Right ventricle myocardium inferior (tissue), 1 donor: Measurements from ENCODE around the gene CENPA. TPM values are rescaled to one million over a fixed set of nuclear protein-coding genes. Genes with fewer than 3 reads are reported as not detected.
"Not testable (repeated sequence)": the region's sequence is repeated elsewhere in the genome, so short reads cannot be mapped to it uniquely, and the experiment has no call there.

Experiments
- ATAC-seq: fragments of 200-7000 bp; cut with Tn5 transposase; one replicate; pipeline ENCODE4 v1.9.1; 2020; ENCODE audit warnings: mild to moderate bottlenecking, moderate library complexity
- DNase-seq: peaks from one replicate; pipeline ENCODE4 v3.0.0; 2021; ENCODE audit errors: missing footprints
- intact Hi-C: fragments of 100-400 bp; cut with DNase I; formaldehyde crosslinking; loops from one replicate; pipeline ENCODE4 v1.11.0; 2022
- long read RNA-seq: library from polyadenylated mRNA; unstranded; transcript quantifications from one replicate; pipeline ENCODE4 v2.0.0, GENCODE V29; 2021
- total RNA-seq: library from RNA; stranded (reverse); fragmentation: NEBNext Ultra II Directional; extraction: Animal tissue kit (Norgen Biotek cat#: 25700); gene quantifications from one replicate; pipeline ENCODE4 v1.2.1, GENCODE V29; 2021
- donor health status: DM: no; HTN: yes; CAD: no; lungs with severe emphysema.

Gene CENPA
- total RNA-seq: 0.65 TPM
- long read RNA-seq, partial matches to known transcripts: 0 of 1 reads
- long read RNA-seq, other reads (novel, unspliced or antisense): 0 of 1 reads

DNA sequence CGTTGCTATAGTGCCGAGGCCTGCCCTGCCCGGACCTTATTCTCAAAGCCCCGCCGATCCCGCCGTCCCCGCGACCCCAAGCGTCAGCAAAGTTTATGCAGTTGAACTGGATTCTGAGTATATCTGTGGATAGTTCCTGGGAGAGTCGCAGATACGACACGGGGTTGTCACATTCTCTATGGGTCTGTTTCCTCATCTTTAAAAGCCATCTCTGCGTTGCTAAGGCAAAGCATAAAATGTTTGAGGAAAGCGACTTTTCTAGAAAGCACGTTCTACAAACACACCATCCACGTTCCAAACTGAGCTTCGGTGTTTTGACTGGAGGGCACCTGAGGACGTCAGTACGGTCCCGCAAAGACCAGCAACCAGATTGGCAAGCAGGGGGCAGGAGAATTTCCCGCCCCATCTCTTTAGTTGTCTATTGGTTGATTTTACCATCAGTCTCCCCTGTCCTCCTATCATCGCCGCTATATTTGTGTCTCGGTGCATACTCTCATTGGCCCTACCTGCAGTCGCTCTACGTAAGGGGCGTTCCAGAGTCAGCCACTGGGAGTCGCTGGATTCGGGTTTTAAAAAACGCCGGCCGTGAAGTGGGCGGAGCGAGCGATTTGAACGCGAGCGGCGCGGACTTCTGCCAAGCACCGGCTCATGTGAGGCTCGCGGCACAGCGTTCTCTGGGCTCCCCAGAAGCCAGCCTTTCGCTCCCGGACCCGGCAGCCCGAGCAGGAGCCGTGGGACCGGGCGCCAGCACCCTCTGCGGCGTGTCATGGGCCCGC is at the start of gene CENPA:
Gene CENPA (plus strand): TSS at position 626 of the 776 bp plus-strand sequence. CDS start 141 bp downstream, at position 767.
- DNase-seq (peak; percentile 98), ATAC-seq (peak; percentile 100)
- intact Hi-C loops: no loop called here

DNA sequence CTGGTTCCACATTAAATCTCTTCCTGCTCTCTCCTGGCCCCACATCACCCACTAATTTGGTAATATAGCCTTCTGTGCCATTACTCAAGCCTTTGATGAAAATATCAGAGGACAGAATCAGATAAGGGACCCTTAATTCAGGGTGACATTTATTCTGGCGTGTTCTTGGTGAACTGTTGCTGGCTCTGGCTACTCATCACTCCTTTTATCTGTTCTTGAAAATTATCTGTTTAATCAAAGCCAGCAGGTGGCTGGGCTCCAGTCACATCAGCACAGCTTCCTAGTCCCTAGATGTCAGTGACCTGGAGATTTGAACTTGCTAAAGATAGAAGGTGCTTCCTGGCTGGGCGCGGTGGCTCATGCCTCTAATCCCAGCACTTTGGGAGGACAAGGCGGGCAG is 48.6 kb upstream of the CENPA start:
- DNase-seq (no peak), ATAC-seq (no peak)
- intact Hi-C loops: no loop called here

GRCh38 chr2:26738481-26738880 is 47.4 kb upstream of the CENPA start:
- intact Hi-C loops: no loop called here

GRCh38 chr2:26739514-26739913 is 46.3 kb upstream of the CENPA start:
- DNase-seq (no peak), ATAC-seq (no peak)
- intact Hi-C loops: no loop called here

More at GRCh38 chr2:26738481-26738880, 47.4 kb upstream of the CENPA start:
- DNase-seq (no peak), ATAC-seq (no peak)

- no peak for DNase-seq
- ATAC-seq: no peak
- intact Hi-C loops: no loop called here
These were observed 45.5 kb upstream of the CENPA start for GRCh38 chr2:26740346-26740745.

- ATAC-seq: no peak
- intact Hi-C loops: no loop called here
- no peak for DNase-seq
These were observed 45.0 kb upstream of the CENPA start for GRCh38 chr2:26740890-26741302.

GRCh38 chr2:26742048-26742770 is 43.6 kb upstream of the CENPA start:
- no peak for DNase-seq
- intact Hi-C loops: no loop called here
- no peak for ATAC-seq

GRCh38 chr2:26743852-26744251 is 42.0 kb upstream of the CENPA start:
- ATAC-seq (no peak), DNase-seq (no peak)
- intact Hi-C loops: no loop called here

- intact Hi-C loops: loop anchor here (1.0 to 5.0 kb wide), 2 partner anchors 53 to 140 kb away; partner anchors contain the start of gene KCNK3
- no peak for ATAC-seq
These were observed 40.9 kb upstream of the CENPA start for GRCh38 chr2:26744953-26745352.

GRCh38 chr2:26745609-26746327 is 40.1 kb upstream of the CENPA start:
- DNase-seq (peak; percentile 83), ATAC-seq (peak; percentile 80)
- intact Hi-C loops: loop anchor here (1.0 to 5.0 kb wide), 2 partner anchors 53 to 140 kb away; partner anchors contain the start of gene KCNK3

More at GRCh38 chr2:26744953-26745352, 40.9 kb upstream of the CENPA start:
- DNase-seq: no peak

DNA sequence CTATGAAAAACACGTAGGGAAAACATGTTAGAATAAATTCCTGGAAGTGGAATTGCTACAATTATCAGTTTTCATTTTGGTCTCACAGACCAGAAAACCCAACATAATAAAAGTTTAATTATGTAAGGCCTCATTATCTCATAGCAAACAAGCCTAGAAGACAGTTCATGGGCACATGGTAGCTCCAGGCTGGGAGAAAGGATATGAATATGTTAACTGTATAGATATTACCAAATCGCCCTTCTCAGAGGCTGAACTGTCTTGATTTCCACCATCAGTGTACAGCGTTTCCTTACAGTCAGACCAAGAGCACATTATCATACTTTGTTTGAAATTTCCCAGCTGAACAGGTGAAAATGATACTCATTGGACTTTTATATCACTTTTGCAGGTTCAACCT is 38.9 kb upstream of the CENPA start:
- intact Hi-C loops: loop anchor here (5.0 kb wide), 1 partner anchor 55 kb away; the partner anchor contains the start of gene KCNK3
- DNase-seq (no peak), ATAC-seq (no peak)

DNA sequence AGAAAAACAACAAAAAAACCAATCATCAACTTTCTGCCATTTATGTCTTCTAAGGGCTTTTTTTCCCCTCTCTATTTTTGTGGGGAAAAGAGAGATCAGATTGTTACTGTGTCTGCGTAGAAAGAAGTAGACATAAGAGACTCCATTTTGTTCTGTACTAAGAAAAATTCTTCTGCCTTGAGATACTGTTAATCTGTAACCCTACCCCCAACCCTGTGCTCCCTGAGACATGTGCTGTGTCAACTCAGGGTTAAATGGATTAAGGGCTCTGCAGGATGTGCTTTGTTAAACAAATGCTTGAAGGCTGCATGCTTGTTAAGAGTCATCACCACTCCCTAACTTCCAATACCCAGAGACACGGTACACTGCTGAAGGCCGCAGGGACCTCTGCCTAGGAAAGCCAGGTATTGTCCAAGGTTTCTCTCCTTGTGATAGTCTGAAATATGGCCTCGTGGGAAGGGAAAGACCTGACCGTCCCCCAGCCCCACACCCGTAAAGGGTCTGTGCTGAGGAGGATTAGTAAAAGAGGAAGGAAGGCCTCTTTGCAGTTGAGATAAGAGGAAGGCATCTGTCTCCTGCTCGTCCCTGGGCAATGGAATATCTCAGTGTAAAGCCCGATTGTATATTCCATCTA is 36.0 kb upstream of the CENPA start:
- not testable (repeated sequence) for ATAC-seq, DNase-seq
- intact Hi-C loops: loop anchor here (5.0 kb wide), 1 partner anchor 58 kb away; the partner anchor contains the start of gene KCNK3

GRCh38 chr2:26750467-26750866 is 35.4 kb upstream of the CENPA start:
- ATAC-seq, DNase-seq, intact Hi-C loops: not testable (repeated sequence)

GRCh38 chr2:26752656-26753055 is 33.2 kb upstream of the CENPA start:
- DNase-seq: no peak
- intact Hi-C loops: no loop called here
- ATAC-seq: no peak

DNA sequence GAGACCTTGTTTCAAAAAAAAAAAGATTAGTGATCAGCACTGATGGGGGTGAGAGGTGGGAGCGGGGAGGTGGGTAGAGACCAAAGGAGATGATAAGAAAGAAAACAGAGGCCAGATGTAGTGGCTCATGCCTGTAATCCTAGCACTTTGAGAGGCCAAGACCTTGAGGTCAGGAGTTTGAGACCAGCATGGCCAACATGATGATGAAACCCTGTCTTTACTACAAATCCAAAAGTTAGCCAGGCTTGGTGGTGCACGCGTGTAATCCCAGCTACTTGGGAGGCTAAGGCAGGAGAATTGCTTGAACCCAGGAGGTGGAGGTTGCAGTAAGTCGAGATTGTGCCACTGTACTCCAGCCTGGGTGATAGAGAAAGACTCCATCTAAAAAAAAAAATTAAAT is 31.3 kb upstream of the CENPA start:
- intact Hi-C loops: no loop called here
- ATAC-seq (no peak), DNase-seq (no peak)

GRCh38 chr2:26754972-26755670 is 30.7 kb upstream of the CENPA start:
- intact Hi-C loops: no loop called here
- DNase-seq: no peak

GRCh38 chr2:26756337-26756736 is 29.5 kb upstream of the CENPA start:
- no peak for DNase-seq
- no peak for ATAC-seq
- intact Hi-C loops: no loop called here

More at GRCh38 chr2:26754972-26755670, 30.7 kb upstream of the CENPA start:
- ATAC-seq: no peak
